ENCODE data around the gene ZNF579. TPM values are rescaled to one million over a fixed set of nuclear protein-coding genes. Genes with fewer than 3 reads are reported as not detected.

ZNF579 gene
- polyA plus RNA-seq, 2 of the 4 experiments (the other 2 are of a cell fraction), result 6.5 to 16.2 TPM

GRCh38 chr19:55546011-55546410 lies 34.6 kb downstream of the ZNF579 start:
- H3K9me3 ChIP-seq, result no peaks in the 10 kb centered on the region
- 93% methylated on average over 10 of the region's 11 CpGs for WGBS (ENCODE audit: missing lambda C conversion rate)
- peak overlapping the region; percentile 82 for H3K4me2 ChIP-seq
- H3K4me3 ChIP-seq, result no peak overlapping the region
- CTCF ChIA-PET, result interaction anchor here (0.7 to 7.6 kb wide), 11 partner anchors 15 to 405 kb away, joined by 3 to 43 read pairs (median 7); partner anchors contain the start of gene ZNF865
- peaks cover 61% of the 10 kb centered on the region for H3K4me1 ChIP-seq
- no peak for ATAC-seq
- DNase-seq (ENCODE audit: low read depth in 1 of 2, low spot score in 1 of 2), result no peak
- H3K27ac ChIP-seq, result peak overlapping the region; percentile 97 to 99
- POLR2A ChIA-PET, result interaction anchor here (4.7 kb wide), 1 partner anchor 54 kb away, joined by 44 read pairs; the partner anchor contains the start of genes FIZ1 and ZNF524
- FAIRE-seq, result no peak
- TF ChIP-seq PHF8 (IDR thresholded peaks at IDR 0.05; ENCODE audit: borderline replicate concordance, low read depth) (no peak), KDM1A (IDR thresholded peaks at IDR 0.05; ENCODE audit: low read depth) (no peak), EP300 (IDR thresholded peaks at IDR 0.05) (no peak), RFX5 (IDR thresholded peaks at IDR 0.05) (no peak), RARB (CRISPR knock-in tag; IDR thresholded peaks at IDR 0.05) (no peak), RAD21 (conservative IDR thresholded peaks at IDR 0.05 in 1 of 2, IDR thresholded peaks at IDR 0.05 in 1 of 2) (no peak), HOXB13 (CRISPR knock-in tag; IDR thresholded peaks at IDR 0.05; ENCODE audit: low read depth) (no peak), KDM5A (IDR thresholded peaks at IDR 0.05) (no peak), MAFK (IDR thresholded peaks at IDR 0.05; ENCODE audit: partially characterized antibody) (no peak), CBX8 (IDR thresholded peaks at IDR 0.05) (no peak), RNF2 (IDR thresholded peaks at IDR 0.05; ENCODE audit: borderline replicate concordance, low read depth) (no peak), JUN (IDR thresholded peaks at IDR 0.05) (no peak), ESRRA (IDR thresholded peaks at IDR 0.05; ENCODE audit: borderline replicate concordance, low read length) (no peak), TP53 (CRISPR knock-in tag; IDR thresholded peaks at IDR 0.05) (no peak), ZC3H11A (IDR thresholded peaks at IDR 0.05) (no peak)
- TF ChIP-seq, protein P1, sequence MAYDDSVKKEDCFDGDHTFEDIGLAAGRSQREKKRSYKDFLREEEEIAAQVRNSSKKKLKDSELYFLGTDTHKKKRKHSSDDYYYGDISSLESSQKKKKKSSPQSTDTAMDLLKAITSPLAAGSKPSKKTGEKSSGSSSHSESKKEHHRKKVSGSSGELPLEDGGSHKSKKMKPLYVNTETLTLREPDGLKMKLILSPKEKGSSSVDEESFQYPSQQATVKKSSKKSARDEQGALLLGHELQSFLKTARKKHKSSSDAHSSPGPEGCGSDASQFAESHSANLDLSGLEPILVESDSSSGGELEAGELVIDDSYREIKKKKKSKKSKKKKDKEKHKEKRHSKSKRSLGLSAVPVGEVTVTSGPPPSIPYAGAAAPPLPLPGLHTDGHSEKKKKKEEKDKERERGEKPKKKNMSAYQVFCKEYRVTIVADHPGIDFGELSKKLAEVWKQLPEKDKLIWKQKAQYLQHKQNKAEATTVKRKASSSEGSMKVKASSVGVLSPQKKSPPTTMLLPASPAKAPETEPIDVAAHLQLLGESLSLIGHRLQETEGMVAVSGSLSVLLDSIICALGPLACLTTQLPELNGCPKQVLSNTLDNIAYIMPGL (CRISPR knock-in tag; IDR thresholded peaks at IDR 0.05; ENCODE audit: borderline replicate concordance), result no peak
- TF ChIP-seq, protein P2, sequence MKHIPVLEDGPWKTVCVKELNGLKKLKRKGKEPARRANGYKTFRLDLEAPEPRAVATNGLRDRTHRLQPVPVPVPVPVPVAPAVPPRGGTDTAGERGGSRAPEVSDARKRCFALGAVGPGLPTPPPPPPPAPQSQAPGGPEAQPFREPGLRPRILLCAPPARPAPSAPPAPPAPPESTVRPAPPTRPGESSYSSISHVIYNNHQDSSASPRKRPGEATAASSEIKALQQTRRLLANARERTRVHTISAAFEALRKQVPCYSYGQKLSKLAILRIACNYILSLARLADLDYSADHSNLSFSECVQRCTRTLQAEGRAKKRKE (CRISPR knock-in tag; IDR thresholded peaks at IDR 0.05; ENCODE audit: low read depth), result no peak

GRCh38 chr19:55545443-55545842 lies 35.2 kb downstream of the ZNF579 start, which contains the start of gene SBK3:
Gene SBK3, minus strand, starts transcription at chr19:55545543. Its CDS starts 0 bp downstream, at chr19:55545543.
- Histone ChIP-seq H3K9me3 (no peaks in the 10 kb centered on the region), H3K4me3 (no peak within 1 kb of the TSS), H3K27ac (peak within 1 kb of the TSS; percentile 97 to 99), H3K4me2 (peak within 1 kb of the TSS; percentile 82), H3K4me1 (peaks cover 55% of the 10 kb centered on the region)
- WGBS (ENCODE audit: missing lambda C conversion rate), result 91% methylated on average over 9 of the region's 10 CpGs
- POLR2A ChIA-PET, result no interaction called here
- FAIRE-seq (no peak), DNase-seq (ENCODE audit: low read depth in 1 of 2, low spot score in 1 of 2) (no peak), ATAC-seq (no peak)
- CTCF ChIA-PET, result interaction anchor here (1.3 to 7.6 kb wide), 4 partner anchors 15 to 86 kb away, joined by 3 to 43 read pairs (median 28); partner anchors contain the start of gene ZNF865
- no peak for TF ChIP-seq REST (IDR thresholded peaks at IDR 0.05)
- no peak for TF ChIP-seq RAD21 (conservative IDR thresholded peaks at IDR 0.05 in 1 of 2, IDR thresholded peaks at IDR 0.05 in 1 of 2)
- no peak for TF ChIP-seq RARB (CRISPR knock-in tag; IDR thresholded peaks at IDR 0.05)
- no peak for TF ChIP-seq ZSCAN20 (CRISPR knock-in tag; IDR thresholded peaks at IDR 0.05)
- no peak for TF ChIP-seq KDM5A (IDR thresholded peaks at IDR 0.05)
- TF ChIP-seq, protein P3, sequence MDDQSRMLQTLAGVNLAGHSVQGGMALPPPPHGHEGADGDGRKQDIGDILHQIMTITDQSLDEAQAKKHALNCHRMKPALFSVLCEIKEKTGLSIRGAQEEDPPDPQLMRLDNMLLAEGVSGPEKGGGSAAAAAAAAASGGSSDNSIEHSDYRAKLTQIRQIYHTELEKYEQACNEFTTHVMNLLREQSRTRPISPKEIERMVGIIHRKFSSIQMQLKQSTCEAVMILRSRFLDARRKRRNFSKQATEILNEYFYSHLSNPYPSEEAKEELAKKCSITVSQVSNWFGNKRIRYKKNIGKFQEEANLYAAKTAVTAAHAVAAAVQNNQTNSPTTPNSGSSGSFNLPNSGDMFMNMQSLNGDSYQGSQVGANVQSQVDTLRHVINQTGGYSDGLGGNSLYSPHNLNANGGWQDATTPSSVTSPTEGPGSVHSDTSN (IDR thresholded peaks at IDR 0.05), result no peak
- TF ChIP-seq RCOR1 (IDR thresholded peaks at IDR 0.05; ENCODE audit: low read depth, low read length), result no peak
- no peak for TF ChIP-seq SMC3 (IDR thresholded peaks at IDR 0.05)
- no peak for TF ChIP-seq ZC3H11A (IDR thresholded peaks at IDR 0.05)
- no peak for TF ChIP-seq RNF2 (IDR thresholded peaks at IDR 0.05; ENCODE audit: borderline replicate concordance, low read depth)
- no peak for TF ChIP-seq CHD2 (IDR thresholded peaks at IDR 0.05; ENCODE audit: low read length, partially characterized antibody)
- no peak for TF ChIP-seq FOSL2 (IDR thresholded peaks at IDR 0.05)
- TF ChIP-seq FOSL2 (CRISPR knock-in tag; IDR thresholded peaks at IDR 0.05), result no peak
- TF ChIP-seq MAZ (IDR thresholded peaks at IDR 0.05; ENCODE audit: borderline replicate concordance, low read depth, low read length), result no peak
- TF ChIP-seq HOXB13 (CRISPR knock-in tag; IDR thresholded peaks at IDR 0.05; ENCODE audit: low read depth), result no peak
- TF ChIP-seq CTCF (IDR thresholded peaks at IDR 0.05), result no peak
- no peak for TF ChIP-seq SREBF2 (IDR thresholded peaks at IDR 0.05)

Data from A549 (cell line).